ENCODE measurements around the gene RAPGEF4.
A peak's percentile ranks its signal among the peaks of the same experiment; 100 is the strongest.

Gene RAPGEF4

DNA sequence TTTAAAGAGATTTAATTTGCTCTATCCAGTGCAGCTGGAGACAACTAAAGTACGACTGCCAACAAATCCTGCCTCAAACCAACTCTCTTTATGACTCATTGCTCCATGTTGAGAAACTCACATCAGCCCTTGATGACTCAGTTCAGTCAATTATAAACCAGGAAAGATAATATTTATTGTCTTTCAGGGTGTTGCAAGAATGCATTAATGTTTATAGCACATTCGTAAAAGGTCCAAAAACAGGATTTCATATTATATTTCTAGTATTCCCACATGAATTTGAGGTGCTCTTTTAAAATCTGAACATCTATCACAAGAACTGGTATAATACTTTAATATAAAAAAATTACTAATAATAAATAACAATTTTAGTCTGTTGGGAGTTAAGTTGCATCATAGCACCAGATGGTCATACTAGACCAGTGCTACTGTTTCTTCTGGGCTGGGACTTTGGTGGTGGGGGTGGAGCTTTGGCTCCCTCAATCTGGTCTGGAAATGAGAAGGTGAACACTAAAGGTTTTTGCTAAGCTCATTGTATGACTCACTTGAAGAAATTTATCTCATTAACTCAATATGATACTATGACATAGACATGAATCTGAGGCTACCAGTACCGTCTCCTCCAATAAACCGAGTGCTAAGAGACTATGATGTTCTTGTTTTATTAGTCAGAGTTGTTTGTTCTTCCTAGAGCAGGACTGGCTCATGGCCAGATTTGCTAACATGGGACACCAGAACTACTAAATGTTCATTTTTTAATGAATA is 313.4 kb downstream of the RAPGEF4 start:
- peak; percentile 95 for DNase-seq

DNA sequence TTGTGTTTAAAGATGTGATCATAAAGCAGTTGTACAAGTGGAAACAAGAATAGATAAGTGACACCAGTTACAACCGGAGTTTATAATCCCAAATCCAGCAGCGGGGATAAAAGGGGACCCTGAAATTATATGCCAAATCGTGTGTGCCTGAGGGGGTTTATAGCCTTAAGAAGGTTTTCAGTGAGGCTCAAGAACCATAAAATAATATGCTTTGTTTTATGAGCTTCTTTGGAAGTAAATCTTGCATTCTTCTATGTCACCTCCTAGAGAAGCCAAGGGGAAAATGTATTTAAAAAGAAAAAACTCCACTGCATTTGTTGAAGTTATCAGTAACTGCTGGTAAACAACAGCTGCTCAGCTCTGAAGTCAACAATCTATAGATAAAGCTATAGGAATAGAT is 314.2 kb downstream of the RAPGEF4 start:
- no peak for DNase-seq

DNA sequence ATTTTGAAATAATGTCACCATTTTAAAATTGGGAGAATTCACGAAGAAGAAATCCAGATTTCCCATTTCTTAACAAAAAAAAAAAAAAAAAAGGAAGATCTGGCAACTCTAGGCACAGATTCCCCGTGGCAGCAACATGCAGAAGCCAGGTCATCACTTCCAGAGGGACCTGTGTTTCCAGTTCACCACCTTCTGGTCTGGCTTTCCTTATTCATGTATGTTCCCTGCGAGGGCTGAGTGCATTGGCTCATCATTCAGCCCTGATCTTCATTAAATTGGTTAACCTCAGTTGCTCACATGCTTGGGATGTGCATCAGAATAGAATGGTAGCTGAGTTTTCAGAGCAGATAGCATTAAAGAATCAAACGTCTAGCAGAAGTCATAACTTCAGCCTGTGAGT is 315.0 kb downstream of the RAPGEF4 start:
- no peak for DNase-seq

DNA sequence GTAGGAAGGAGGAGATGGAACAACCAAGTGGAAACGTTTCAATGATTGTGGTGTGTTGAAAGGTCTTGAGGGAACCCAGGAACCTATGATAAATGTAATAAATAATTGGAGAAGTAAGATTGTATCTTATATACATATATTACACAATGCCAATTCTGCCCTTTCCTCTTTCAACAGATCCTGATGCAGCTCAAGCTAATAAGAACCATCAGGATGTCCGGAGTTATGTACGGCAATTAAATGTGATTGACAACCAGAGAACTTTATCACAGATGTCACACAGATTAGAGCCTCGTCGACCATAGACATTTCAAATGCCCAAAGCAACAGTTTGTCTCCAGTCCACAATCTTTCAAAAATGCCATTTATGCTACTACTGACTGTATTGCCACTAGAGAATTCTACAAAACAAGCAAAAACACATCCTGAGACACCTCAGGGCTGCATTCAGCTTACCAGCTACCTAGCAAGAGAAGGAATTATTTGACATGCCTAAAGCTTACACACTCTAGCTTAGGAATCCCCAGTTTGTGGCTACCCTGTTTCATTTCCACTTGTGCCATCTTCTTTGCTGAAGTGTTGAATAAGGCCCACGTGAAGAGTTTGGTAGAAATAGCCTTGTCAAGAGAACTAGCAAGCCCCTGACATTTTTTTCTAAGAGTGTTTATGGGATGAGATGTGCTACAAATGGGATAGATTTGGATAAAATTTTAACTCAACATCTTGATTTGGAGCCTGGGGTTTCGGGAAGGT is 316.0 kb downstream of the RAPGEF4 start:
- DNase-seq = no peak

DNA sequence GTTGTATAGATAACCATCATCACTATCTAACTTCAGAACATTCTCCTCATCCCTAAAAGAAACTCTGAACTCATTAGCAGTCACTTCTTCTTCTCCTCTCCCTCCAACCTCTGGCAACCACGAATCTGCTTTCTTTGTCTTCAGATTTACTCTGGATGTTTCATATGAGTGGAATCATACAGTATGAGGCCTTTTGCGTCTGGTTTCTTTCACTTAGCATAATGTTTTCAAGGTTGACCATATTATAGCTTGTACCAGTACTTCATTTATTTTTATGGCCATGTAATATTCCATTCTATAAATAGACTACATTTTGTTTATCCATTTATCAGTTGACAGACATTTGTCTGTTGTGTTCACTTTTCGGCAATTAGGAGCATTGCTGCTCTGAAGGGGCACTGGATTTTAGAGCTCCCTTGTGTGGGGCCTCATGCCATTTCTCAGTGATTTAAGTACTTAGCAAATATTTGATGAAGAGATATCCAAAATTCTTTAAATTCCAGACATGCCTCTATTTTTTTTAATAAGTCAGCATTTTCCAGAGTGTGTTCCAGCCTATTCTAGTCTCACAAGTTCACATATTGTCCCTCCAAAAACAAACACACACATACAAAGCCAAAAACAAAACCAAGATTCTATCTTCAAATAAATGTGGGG is 317.5 kb downstream of the RAPGEF4 start:
- DNase-seq = no peak

DNA sequence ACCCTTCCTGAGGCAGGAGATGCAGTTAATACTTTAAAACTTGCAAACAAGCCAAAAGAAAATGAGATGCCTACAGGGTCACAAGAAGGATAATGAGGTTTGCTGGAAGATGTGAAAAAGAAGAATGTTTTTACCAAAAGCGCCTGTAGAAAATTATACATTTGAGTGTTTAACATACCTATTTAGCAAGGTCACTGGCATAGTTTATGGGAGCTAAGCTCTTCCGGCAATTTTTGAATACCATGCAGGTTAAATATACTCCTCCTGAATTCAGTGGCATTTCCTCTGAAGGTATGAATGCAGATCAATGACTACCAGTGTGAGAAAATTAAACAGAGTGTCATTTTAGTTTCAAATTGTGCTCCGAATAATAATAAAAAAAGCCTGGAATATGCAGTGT is 318.8 kb downstream of the RAPGEF4 start:
- no peak for DNase-seq

DNA sequence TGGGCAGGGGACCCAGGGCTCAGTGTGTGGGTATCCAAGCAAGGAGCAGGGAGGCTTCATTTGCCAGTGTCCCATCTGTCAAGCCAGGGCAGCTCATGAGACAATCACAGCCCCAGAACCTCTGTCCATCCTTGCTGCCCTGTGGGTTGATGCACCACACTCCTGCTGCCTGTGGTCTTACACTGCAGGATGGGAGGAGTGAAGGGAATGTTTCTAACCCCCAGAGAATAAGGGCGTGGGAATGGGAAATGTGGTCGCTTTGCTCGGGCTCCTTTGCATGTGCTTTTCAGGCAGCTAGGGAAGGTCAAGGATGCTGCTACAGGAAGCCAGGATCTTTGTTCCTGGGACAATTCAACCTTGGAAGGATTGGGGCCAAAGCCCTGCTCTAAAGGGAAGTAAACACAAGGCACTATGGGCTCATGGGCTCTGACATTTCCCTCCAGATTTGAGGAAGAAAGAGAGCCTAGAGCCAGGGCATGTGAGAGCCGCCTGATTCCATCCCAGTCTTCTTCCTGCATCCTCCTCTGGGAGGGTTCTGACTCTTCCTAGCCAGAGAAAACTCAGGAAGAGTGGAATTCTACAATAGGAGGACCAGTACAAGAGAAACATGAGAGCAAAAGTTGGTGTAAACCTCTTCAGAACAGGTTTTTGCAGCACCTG is 321.2 kb downstream of the RAPGEF4 start:
- no peak for DNase-seq

DNA sequence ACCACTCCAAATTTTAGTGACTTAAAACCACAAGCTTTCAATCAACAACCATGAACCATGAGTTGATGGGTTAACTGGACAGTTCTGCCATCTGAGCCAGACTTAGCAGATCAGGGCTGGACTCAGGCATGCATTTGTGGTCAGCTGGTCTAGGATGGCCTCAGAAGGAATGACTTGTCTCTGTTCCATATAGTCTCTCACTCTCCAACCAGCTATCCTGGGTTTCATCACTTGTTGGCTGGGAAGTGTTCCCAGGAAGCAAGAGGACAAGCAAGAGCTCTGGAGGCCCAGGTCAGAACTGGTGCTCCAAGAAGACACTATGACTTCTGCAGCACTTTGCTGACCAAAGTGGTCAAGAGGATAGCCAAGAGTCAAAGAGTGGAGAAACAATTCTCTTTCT is 322.5 kb downstream of the RAPGEF4 start:
- no peak for DNase-seq

DNA sequence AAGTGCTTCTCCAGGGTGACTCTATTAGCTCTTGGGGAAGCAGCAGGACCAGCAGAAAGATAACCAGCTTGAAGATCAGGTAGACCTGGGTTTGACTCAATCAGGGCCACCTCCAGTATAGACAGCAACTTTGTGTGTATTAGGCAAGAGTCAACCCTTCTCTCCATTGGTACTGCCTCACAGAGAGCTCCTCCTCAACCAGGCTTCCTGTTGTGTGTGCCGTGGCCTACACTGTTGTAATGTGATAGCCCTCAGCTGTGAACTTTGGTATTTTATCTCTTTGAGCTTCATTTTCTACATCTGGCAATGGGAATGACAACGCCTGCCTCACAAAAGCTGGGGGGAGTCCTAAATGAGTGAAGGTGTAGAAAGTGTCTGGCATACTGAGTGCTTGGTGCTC is 323.0 kb downstream of the RAPGEF4 start:
- peak; percentile 59 for DNase-seq

DNA sequence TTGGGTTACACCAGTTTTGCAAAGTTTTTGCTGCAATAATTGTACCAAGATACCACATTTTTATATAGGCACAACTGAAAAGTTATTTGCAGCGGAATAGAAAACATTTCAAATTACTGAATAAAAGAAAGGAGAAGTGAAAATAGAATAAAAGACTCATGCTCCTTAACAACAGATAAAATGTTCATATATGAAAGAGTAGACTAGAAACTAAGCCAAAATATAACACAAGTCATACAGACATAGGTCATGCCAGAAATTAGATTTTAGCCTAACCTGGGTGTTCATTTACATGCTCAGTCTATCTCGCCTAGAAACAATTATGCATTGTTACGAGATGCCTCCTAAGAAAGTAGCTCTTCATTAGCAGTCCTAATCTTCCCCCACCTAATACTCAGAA is 323.6 kb downstream of the RAPGEF4 start:
- DNase-seq = no peak

DNA sequence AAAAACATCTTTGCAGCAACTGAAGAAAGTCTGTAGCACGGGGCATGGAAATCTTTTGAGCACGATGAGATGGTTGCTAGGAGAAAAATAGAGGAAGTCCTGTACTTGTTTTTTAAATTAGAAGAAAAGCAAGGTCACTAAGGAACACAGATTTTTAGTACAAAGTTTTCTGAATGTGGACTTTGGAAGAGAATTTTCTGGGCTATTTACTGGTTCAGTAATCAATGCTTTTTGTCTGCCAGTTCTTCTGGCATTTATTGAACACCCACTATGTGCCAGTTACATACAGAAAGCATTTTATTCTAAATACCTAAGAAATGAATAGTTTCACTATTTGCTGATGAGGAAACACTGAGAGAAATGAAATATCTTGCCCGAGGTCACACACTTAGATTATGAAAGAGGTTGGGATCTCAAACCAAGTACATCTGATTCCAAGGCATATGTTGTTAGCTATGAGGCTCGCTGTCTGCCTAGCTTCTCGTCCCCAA is 324.4 kb downstream of the RAPGEF4 start:
- DNase-seq = no peak

DNA sequence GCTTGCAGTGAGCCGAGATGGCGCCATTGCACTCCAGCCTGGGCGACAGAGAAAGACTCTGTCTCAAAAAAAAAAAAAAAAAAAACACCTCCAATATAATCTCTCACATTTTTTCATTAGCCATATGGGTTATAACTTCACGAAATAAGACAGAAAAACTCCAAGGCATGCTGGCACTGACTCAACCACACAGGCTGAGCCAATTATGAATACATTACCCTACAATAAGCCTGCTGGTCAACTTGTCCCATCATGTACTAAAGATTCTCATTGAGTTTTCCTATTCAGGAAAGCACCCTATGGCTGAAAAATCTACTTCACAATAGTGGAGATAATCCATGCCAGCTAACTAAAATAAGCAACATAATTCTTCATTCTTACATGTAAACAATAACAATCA is 327.2 kb downstream of the RAPGEF4 start:
- DNase-seq = no peak

DNA sequence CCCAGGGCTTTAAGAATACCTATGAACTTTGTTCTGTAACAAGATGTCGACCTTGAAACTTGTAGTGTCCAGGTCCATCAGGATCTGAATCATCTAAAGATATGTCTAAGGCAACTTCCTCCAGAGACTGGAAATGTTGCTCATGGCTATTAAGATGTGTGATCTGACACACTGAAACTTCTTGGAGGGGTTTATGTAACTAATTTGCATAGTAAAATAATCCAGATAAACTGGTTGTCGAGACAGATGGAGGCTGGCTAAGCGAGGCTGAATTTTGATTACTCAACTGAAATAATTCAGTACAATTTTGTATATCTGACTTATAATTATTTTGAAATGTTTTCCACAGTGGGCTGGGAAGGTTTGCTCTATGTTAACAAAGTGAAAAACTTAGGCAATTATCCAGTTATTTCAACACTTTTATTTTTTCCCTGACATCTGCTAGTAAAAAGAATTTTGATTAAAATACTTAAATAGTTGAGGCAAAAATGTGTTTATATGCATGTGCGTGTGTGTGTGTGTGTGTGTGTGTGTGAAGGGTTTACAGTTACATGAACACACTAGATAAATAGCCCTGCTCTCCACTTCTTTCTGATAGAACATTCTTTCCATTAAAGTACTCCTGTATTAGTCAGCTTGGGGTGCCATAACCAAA is 328.6 kb downstream of the RAPGEF4 start:
- no peak for DNase-seq

DNA sequence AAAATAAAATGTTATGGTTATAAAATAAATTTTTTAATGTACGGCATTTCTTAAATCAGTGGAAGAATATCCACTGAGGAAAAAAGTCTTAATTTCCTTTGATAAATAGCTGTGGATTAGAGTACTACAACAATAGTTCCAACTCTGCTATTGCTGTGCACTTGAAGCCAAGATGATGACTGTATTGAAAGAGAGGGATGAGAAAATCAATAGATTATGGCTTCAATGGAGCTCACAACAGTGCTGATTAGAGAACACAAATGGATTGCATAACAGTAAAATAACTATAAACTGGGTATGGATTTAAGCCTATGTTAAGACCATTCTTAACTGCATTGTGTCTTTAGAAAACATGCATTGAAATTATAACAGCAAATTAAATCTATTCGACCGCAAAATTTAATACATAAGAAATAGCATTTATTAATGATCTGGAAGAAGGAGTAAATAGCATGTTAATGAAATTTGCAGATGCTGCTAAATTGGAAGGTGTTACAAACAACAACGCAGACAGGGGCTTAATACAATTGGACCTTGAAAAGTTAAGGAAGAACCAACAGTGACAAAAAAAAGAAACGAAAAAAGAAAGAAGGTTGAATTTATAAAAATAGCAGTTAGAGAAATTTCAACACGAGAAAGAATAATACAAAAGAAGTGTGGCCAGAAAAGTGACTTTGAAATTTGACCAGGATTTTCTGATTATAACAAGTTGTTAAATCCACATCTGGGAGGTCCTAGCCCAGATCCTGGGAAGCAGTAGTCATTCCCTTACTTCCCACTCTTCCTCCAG is 331.4 kb downstream of the RAPGEF4 start:
- DNase-seq = no peak

DNA sequence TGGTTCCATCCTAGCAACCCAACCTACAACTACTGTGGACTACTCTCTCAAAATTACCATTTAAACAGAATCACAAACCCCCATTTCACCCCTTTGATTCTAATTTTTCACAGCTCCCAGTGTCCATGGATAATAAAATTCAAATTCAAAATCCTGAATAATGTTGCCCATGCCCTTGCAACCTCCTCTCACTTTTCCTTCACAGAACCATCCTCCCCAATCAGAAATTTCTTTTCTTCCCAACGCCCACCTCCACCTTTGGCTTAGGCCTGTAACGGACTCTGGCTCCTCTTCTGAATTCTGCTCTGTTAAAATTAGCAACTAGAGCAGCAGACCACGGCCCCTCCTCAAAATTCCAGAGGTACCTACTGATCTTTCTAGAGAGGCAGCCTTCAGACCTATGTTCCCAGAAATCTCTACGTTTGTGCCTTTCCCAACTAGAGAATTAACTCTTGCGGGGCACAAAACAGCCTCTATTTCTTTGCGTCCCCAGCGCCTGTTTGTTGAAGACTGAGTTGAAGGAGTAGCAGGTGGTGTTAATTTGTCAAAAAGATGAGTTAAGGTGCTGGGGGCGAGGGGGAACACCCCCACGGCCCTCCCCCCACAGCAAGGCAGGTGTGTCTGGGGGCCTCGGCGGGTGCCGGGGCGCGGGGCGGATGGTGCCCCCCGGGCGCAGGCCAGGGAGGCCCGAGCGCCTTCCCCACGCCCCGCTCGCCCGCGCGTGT is 339.6 kb downstream of the RAPGEF4 start:
- DNase-seq = peak; percentile 62

DNA sequence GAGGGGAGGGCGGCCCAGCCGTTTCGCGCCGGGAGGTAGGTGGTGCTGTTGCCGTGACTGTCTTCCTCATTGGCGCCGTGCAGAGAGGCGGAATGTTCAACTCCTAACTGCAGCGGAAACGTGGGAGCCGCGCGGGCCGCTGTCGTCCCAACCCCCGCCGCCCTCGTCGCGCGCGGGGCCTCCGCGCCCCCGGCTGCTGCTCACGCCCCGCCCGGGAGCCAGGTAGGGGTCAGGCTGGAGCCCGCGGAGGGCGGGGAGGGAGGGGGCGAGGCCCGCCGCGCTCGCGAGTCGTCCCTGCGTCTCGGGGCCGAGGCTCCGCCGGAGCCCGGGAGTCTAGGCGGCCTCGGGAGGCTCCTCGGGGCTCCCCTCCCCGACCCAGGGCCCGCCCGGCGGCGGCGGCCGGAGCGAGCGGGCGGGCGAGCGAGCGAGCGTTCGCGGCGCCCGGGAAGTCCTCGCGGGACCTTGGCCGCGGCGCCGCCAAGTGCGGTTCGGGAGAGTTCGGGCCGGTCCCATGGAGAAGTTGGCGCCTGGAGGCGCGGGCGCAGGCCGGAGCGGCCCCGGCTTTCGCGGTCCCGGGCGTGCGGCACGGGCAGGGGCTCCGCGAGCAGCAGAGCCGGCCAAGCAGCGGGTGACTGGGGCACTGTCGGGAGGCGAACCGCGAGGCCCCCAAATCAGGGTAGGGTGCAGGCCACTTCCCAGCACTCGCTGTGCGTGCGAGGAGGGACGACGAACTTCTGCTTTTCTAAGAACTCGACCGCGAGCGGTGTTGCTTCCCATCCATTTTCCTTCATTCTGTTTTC is 340.3 kb downstream of the RAPGEF4 start, which contains the start of gene MAP3K20:
MAP3K20 (plus strand) TSS at position 66 of the 800 bp plus-strand sequence. CDS start 15,186 bp downstream, outside the sequence.
- DNase-seq = peak; percentile 90

DNA sequence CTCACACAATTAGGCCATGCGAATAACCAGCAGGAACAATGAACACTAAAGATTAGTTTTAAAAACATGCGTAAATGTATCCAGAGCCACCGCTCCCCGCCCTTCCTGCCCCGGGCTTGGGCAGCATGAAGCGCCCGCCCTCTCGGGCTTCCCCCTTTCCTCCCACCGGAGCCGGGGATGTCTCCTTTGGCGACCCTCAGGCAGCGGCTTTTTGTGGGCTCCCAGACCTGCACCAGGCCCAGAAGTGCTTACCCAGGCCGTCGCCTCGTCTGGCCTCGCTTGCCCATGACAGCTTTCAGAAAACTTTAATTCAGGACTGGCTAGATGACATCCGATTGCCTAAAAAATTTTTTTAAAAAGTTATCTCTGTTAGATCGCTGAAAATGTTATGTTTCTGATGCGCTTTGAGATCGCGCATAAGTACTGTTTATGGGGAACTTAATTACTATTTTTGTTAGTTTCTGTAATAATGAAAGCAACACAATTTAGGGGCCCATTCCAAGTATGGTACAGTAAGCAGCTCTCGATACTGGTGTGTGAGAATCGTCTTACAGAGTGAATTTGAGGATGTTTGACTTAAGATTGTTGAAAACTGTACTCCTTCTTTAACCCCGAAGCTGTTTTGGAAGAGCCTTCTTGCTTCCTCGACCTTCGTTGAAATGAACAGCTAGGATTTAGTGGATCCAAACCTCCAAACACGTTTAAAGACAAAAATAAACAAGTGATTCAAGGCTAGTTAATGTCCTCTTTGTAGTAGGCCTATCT is 341.1 kb downstream of the RAPGEF4 start:
- peak; percentile 73 for DNase-seq

DNA sequence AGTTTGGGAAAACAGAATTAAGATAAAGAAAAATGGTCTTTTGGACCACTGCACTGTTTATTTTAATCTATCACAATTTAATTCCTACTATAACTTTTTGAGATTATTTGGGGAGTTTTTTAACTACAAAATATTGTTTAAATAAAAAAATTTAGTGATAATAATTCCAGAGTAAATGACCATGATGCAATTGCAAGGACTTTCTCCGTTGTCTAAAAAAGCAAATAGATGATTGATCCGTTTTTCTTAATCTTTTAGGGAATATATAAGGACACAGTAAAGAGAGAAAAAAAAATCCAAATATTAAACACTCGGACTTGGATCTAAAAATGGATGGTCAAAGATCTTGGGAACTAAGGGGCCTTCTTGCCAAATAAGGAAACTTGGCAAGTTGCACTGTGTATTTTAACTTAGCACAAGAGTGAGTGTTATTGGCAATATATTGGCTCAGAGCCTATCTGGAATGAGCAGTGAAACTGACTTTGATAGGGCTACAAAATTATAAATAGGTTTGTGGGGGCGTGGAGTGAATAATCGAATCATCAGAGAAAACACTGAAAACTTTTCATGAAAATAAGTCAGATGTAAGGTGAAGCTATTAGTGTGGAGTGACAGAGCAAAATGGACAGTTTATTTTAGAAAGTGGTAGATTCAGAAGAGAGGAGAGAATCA is 342.0 kb downstream of the RAPGEF4 start:
- no peak for DNase-seq

DNA sequence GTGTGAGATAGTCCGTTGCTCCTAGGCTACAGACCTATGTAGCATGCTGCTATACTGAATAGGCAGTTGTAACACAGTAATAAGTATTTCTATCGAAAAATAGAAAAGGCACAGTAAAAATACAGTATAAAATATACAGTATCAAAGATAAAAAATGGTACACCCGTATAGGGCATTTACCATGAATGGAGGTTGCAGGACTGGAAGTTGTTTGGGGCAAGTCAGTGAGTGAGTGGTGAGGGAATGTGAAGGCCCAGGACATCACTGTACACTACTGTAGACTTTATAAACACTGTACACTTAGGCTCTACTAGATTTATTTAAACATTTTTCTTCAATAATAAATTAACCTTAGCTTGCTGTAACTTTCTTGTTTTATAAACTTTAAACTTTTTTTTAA is 343.5 kb downstream of the RAPGEF4 start:
- no peak for DNase-seq
